HL-60/S4 (cell line): ENCODE data around the gene MCTP2.

Source experiments
- in situ Hi-C: fragments of 300-500 bp; cut with MboI; formaldehyde crosslinking; loops from 2 replicates; pipeline ENCODE4 v1.14.3; 2022; ENCODE audit warnings: low sequenced_read_pairs

The MCTP2 gene

DNA sequence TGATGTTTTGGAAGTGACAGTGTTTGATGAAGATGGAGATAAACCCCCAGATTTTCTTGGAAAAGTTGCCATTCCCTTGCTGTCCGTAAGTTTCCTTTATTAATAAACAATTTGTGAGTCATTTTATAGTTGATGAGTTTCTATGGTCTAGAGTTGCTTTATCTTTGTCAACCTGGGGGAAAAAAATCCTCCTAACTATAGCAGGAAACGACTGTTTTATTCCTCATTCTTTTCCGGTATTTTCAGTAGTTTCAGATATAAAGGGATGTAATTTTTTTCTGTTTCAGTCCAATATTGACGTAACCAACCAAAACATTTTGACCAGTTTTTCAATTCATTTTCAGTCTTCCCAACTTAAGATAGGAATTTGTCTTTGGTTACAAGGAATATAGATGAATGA lies 154.1 kb downstream of the MCTP2 start:
- in situ Hi-C loops = no loop called here

GRCh38 chr15:94386351-94386750 lies 155.0 kb downstream of the MCTP2 start:
- in situ Hi-C loops = no loop called here

GRCh38 chr15:94387442-94387841 lies 156.1 kb downstream of the MCTP2 start:
- in situ Hi-C loops = no loop called here

DNA sequence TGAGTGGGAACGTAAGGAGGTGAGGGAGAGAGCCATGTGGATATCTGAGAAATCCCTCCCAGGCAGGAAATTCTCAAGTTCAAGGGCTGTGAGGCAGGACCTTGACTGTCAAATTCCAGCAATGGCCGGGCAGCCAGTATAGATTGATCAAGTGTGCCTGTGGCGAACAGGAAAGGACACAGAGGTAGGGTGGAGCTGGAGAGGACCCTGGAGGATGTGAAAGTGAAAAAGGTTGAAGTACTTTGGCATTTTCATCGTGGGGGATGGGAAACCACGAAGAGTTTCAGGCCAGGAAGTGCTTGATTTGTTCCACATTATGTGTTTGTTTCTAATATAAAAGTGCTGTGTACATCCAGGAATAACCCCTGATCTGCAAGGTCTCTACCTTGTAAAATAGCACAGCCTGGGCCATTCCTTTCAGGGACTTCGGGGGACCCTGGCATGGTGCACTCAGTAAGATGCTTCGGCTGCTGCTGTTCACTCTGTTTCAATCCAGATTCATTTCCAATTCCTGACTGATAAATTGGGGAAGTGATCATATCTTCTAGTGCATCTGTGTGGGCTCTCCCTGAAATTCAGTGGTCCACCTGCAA lies 156.6 kb downstream of the MCTP2 start:
- in situ Hi-C loops = no loop called here

GRCh38 chr15:94395640-94396039 lies 164.3 kb downstream of the MCTP2 start:
- in situ Hi-C loops = no loop called here

GRCh38 chr15:94397337-94397736 lies 166.0 kb downstream of the MCTP2 start:
- in situ Hi-C loops = no loop called here

GRCh38 chr15:94398001-94398400 lies 166.6 kb downstream of the MCTP2 start:
- in situ Hi-C loops = no loop called here

- in situ Hi-C loops = no loop called here
Measured at GRCh38 chr15:94400526-94401298, 169.4 kb downstream of the MCTP2 start.

DNA sequence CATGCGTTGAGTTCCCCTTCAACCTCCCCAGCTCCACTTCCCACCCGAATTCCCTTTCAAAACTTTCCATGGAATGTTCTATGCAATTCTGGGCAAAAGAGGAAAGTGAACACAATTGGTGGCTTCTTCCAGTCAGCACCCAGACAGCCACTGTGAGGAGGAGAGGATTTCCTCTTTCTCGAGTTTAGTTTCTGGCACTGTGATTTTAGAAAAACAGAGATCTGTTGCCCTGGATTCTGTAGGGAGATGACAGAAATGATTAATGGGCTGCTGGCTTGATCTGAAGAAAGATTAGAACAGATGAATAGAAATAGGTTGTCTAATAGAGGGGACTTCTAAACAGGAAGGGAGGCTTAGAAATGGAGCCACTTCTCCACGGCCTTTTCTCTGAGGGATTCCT lies 172.0 kb downstream of the MCTP2 start:
- in situ Hi-C loops = no loop called here

DNA sequence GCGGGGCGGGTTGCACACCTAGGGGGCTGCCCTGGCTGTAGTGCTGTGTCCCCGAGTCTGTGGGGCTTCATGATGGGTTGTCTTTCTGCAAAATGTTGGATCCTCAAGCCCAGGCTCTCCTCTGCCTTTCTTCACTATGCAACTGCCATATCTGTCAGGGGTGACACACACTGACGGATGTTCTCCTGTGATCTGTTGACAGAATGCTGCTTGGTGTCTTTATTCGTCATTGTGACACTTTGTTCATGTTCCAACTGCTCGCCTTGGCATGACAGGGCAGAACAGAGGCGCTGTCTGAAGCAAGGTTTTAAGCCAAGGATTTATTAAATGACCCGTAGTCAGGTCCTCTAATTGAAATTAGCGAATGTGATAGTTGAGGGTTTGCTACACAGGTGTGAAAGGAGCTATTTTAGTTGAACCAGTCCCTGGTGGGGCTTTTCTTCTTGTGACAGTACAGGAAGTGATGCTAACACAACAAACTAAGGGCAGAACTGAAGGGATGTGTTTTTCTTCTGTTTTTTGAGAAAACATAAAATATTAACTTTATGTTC lies 173.4 kb downstream of the MCTP2 start:
- in situ Hi-C loops = no loop called here

DNA sequence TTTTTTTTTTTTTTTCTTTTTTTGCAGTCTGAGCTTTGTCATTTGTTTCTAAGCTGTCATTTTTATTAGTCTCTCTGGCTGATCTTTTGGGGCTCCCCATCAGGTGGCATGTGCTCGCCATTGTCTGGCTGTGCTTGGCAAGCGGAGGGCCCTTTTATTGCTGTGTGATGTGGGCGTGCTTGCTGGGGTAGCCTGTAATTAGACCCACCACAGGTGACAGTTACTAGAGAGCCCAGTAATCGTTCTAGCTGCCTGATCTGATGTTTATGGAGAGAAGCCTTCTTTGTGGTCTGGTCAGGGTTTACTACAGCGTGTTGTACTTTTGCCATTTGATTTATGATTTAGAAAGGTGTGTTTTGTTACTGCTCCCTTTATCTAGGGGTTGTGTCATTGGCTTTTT lies 179.9 kb downstream of the MCTP2 start:
- in situ Hi-C loops = no loop called here

GRCh38 chr15:94411846-94412245 lies 180.5 kb downstream of the MCTP2 start:
- in situ Hi-C loops = no loop called here

- in situ Hi-C loops = no loop called here
Measured at GRCh38 chr15:94412979-94413746, 181.8 kb downstream of the MCTP2 start.

- in situ Hi-C loops = no loop called here
Measured at GRCh38 chr15:94414916-94415315, 183.6 kb downstream of the MCTP2 start.

DNA sequence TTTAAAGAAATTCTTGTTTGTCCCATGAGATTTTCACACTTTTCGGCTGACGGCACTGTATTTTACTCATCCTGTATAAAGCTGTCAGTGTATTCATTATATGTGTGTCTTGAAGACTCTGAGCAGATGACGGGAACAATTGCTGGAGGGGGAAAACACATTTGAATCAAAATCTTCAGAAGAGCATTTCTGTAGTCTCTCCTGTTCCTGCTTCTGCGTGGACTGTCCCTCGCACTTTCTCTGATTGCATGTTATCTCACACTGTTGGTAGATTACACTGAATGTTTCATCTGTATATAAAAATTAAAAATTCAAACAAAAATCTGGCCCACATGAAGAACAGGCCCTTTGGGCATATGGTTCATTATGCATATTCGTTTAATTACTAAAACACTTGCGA lies 184.9 kb downstream of the MCTP2 start:
- in situ Hi-C loops = no loop called here

- in situ Hi-C loops = no loop called here
Measured at GRCh38 chr15:94416820-94417219, 185.5 kb downstream of the MCTP2 start.

GRCh38 chr15:94417501-94418293 lies 186.3 kb downstream of the MCTP2 start:
- in situ Hi-C loops = no loop called here

DNA sequence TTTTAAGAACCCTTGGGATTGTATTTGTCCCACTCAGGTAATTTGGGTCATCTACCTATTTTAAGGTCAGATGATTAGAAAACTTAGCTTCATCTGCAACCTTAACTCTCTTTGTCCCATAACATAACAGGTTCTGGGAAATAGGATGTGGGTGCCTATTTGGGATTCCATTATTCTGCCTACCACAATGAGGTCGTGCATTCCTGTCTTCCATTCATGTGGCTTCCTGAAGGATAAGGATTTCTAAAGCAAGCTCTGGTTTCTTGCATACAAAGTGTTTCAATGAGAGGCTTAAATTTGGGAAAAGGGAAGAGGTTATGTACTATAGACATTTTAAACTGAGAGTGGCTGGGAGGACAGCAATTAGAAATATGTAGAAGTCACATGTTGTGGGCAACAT lies 190.3 kb downstream of the MCTP2 start:
- in situ Hi-C loops = no loop called here

GRCh38 chr15:94432279-94432678 lies 200.9 kb downstream of the MCTP2 start:
- in situ Hi-C loops = no loop called here

GRCh38 chr15:94439158-94439557 lies 207.8 kb downstream of the MCTP2 start:
- in situ Hi-C loops = no loop called here

- in situ Hi-C loops = no loop called here
Measured at GRCh38 chr15:94441760-94442159, 210.4 kb downstream of the MCTP2 start.
